ENCODE results near the gene PCK2.
"Not testable (repeated sequence)": the region's sequence is repeated elsewhere in the genome, so short reads cannot be mapped to it uniquely, and the experiment has no call there.

Gene PCK2

GRCh38 chr14:24093901-24094840, at the start of gene PCK2:
PCK2 (plus strand) TSS chr14:24094311; CDS start chr14:24094406, 95 bp downstream.
- peak; percentile 55 to 82 for DNase-seq

GRCh38 chr14:24049002-24049401, 45.1 kb upstream of the PCK2 start:
- DNase-seq = not testable (repeated sequence)

GRCh38 chr14:24050753-24051152, 43.4 kb upstream of the PCK2 start:
- DNase-seq = not testable (repeated sequence)

- DNase-seq = no peak
These were observed 42.8 kb upstream of the PCK2 start for GRCh38 chr14:24051176-24051788.

GRCh38 chr14:24051789-24052655, 42.1 kb upstream of the PCK2 start, which contains the start of gene CARMIL3:
CARMIL3 (plus strand) TSS chr14:24052009; CDS start chr14:24052154, 145 bp downstream.
- peak; percentile 33 to 81 for DNase-seq

GRCh38 chr14:24052656-24053547, 41.2 kb upstream of the PCK2 start:
- no peak for DNase-seq

GRCh38 chr14:24053548-24054323, 40.4 kb upstream of the PCK2 start:
- DNase-seq = no peak

- DNase-seq = no peak
These were observed 39.8 kb upstream of the PCK2 start for GRCh38 chr14:24054324-24054641.

GRCh38 chr14:24054646-24055045, 39.5 kb upstream of the PCK2 start:
- DNase-seq = no peak

- DNase-seq = no peak
These were observed 37.9 kb upstream of the PCK2 start for GRCh38 chr14:24055971-24056799.

GRCh38 chr14:24056800-24057184, 37.3 kb upstream of the PCK2 start:
- no peak for DNase-seq

GRCh38 chr14:24057271-24057670, 36.8 kb upstream of the PCK2 start:
- no peak for DNase-seq

- no peak for DNase-seq
These were observed 36.2 kb upstream of the PCK2 start for GRCh38 chr14:24057867-24058259.

GRCh38 chr14:24058260-24058950, 35.7 kb upstream of the PCK2 start:
- peak in 1 of 2 experiments; percentile 33 for DNase-seq

GRCh38 chr14:24058951-24059475, 35.1 kb upstream of the PCK2 start:
- DNase-seq = no peak

- no peak for DNase-seq
These were observed 34.2 kb upstream of the PCK2 start for GRCh38 chr14:24059841-24060388.

GRCh38 chr14:24060443-24060842, 33.7 kb upstream of the PCK2 start:
- DNase-seq = no peak

GRCh38 chr14:24060984-24061913, 32.9 kb upstream of the PCK2 start:
- DNase-seq = no peak

Data from NCI-H1930 (cell line).